Lower lobe of right lung (tissue), 2 donors: ENCODE results near the gene PHKA2. TPM values are rescaled to one million over a fixed set of nuclear protein-coding genes. Genes with fewer than 3 reads are reported as not detected.

Experiments used
- ATAC-seq, 2 donors: fragments of 200-7000 bp; cut with Tn5 transposase; one replicate each; pipeline ENCODE4 v1.9.1; 2020 to 2022; ENCODE audit warnings: mild to moderate bottlenecking in 2 of 2, moderate library complexity in 2 of 2
- DNase-seq: peaks from one replicate; pipeline ENCODE4 v3.0.0-alpha.2; 2020
- H3K27ac ChIP-seq: fragments of 200-600 bp; one replicate; pipeline ENCODE4 v1.8.0; 2022
- H3K27me3 ChIP-seq: fragments of 200-600 bp; one replicate; pipeline ENCODE4 v1.8.0; 2022; ENCODE audit warnings: low read depth
- H3K36me3 ChIP-seq: fragments of 200-600 bp; one replicate; pipeline ENCODE4 v1.8.0; 2022; ENCODE audit warnings: mild to moderate bottlenecking
- H3K4me1 ChIP-seq: fragments of 200-600 bp; one replicate; pipeline ENCODE4 v1.8.0; 2022
- H3K4me3 ChIP-seq: fragments of 200-600 bp; one replicate; pipeline ENCODE4 v1.8.0; 2022; ENCODE audit warnings: mild to moderate bottlenecking
- H3K9me3 ChIP-seq: fragments of 200-600 bp; one replicate; pipeline ENCODE4 v1.8.0; 2022
- intact Hi-C: fragments of 100-400 bp; cut with DNase I; formaldehyde crosslinking; loops from one replicate; pipeline ENCODE4 v1.11.0; 2022
- total RNA-seq: library from RNA; stranded (reverse); fragmentation: NEBNext Ultra II Directional; extraction: Animal tissue kit (Norgen Biotek cat#: 25700); gene quantifications from one replicate; pipeline ENCODE4 v1.2.1, GENCODE V29; 2021
- TF ChIP-seq, protein P1 (sequence below): fragments of 200-600 bp; IDR thresholded peaks from one replicate; pipeline ENCODE4 v1.8.0; 2022; ENCODE audit warnings: antibody characterized with exemption, mild to moderate bottlenecking
- donor health status: DM: no; HTN: yes; CAD: no; lungs with severe emphysema.

Gene PHKA2
- total RNA-seq, 1 donor from 2014 or later, result 27.5 TPM

DNA sequence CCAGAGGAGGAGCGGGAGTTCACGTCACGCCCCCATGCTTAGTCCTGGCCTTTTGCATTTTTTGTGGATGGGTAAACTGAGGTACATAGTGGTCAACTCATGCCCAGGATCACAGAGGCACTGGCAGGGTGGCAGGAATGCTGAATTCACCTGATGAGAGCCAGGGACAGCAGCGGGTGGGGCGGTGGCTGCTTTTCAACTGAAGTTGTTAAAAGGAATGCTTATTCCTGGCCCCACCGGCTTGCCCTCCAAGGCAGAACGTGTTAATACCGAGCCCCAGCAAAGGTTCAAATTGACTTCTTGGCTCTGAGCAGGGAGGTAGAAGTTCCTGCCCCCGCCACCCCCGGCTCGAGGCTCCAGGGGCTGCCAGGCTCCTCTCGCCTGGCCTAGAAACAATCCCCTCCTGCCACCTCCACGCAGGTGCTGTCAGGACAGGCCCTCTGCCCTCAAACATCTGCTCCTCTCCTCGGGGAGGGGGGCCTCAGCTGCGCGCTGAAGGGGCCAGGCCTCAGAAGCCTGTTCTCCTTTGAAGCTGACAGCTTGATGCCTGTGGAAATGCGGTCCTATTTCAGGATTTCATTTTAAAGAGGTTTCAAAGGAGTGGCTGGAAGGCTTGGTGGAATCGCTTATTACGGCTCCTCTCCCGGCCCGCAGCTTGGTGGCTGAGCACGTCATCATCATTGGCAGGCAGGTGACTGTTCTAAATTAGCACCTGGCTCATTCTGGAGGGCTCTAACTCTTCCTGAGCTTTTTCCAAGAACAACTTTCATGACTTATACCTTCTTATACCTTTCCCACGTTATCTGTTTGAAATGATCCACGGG, 93.0 kb downstream of the PHKA2 start:
- no peak for ATAC-seq
- no peaks in the 10 kb centered on the region for H3K9me3 ChIP-seq
- DNase-seq, result no peak
- TF ChIP-seq, protein P1, sequence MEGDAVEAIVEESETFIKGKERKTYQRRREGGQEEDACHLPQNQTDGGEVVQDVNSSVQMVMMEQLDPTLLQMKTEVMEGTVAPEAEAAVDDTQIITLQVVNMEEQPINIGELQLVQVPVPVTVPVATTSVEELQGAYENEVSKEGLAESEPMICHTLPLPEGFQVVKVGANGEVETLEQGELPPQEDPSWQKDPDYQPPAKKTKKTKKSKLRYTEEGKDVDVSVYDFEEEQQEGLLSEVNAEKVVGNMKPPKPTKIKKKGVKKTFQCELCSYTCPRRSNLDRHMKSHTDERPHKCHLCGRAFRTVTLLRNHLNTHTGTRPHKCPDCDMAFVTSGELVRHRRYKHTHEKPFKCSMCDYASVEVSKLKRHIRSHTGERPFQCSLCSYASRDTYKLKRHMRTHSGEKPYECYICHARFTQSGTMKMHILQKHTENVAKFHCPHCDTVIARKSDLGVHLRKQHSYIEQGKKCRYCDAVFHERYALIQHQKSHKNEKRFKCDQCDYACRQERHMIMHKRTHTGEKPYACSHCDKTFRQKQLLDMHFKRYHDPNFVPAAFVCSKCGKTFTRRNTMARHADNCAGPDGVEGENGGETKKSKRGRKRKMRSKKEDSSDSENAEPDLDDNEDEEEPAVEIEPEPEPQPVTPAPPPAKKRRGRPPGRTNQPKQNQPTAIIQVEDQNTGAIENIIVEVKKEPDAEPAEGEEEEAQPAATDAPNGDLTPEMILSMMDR, result no peak
- H3K27me3 ChIP-seq, result no peaks in the 10 kb centered on the region
- H3K27ac ChIP-seq, result no peak overlapping the region
- peaks cover 12% of the 10 kb centered on the region for H3K4me1 ChIP-seq
- no peaks in the 10 kb centered on the region for H3K36me3 ChIP-seq
- intact Hi-C loops, result no loop called here
- H3K4me3 ChIP-seq, result no peak overlapping the region

DNA sequence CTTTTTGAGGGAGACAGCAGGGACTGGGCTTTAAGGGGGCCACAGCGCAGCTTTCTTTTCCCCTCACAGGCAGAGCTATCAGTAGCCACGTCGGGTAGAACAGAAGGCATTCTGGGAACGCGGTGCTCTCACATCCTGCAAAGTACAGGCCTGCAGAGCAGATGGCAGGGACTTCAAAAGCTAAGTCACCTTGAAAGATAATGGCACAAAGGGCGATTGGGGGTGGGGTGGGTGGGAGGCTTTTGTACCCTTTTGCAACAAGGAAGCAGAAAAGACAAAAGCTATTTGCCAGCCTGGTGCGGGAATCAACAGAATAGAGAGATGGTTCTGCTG, 93.9 kb downstream of the PHKA2 start:
- TF ChIP-seq, protein P1, result no peak
- DNase-seq (no peak), ATAC-seq (no peak)
- intact Hi-C loops, result no loop called here
- peaks cover 21% of the 10 kb centered on the region for H3K4me1 ChIP-seq
- no peaks in the 10 kb centered on the region for H3K36me3 ChIP-seq
- no peak overlapping the region for H3K4me3 ChIP-seq
- H3K27ac ChIP-seq, result no peak overlapping the region
- no peaks in the 10 kb centered on the region for H3K27me3 ChIP-seq
- H3K9me3 ChIP-seq, result no peaks in the 10 kb centered on the region

DNA sequence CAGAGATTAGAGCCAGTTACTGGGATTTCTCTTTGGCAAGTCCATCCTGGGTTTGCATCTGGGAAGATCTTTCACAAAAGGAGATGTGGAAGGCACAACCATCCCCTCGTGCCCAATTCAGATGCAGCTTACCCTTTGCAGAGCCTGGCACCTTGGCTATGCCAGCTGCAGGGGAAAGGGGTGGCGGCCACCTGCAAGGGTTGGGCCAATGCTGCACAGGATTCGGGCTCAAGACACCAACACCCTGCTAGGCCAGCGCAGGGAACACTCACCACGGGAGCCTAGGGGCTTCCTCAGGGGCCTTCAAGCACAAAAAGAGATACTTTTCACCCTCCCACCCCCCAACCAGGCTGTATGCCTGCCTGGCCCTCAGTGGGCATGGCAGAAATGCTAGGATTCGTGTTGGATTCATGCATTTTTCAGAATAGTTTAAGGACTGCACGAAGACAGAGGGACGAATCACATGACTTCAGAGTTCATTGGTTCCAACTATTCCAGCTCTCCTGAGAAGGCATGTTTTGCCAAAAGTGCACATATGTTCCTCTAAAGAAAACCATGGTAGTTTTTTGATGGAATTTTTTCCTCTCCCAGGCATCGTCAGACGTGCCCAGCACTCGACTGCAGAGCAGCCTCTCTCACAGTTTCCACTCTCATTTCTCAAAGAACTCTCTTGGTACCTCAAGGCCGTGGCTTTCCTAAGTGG, 94.4 kb downstream of the PHKA2 start:
- intact Hi-C loops, result no loop called here

DNA sequence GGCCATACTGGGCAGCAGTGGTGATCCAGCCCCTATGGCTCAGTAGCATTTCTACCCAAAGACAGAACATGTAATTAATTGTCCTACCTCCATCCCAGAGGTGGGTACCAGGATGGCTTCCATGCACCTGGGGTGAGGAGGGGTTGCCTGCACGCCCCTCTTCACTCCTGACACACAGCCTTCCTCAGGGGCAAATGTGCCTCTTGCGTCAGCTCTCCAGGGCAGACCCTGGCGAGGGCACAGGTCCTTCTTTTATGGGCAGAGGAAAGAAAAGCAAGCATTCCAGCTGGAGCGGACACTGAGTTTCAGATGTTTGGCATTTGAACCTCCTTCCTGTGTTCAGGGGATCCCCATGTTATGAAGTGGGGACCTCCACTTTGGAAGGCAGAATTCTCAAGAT, 95.6 kb downstream of the PHKA2 start:
- Histone ChIP-seq H3K36me3 (no peaks in the 10 kb centered on the region), H3K4me3 (no peak overlapping the region), H3K4me1 (peaks cover 25% of the 10 kb centered on the region), H3K27ac (peak overlapping the region; percentile 84), H3K9me3 (no peaks in the 10 kb centered on the region), H3K27me3 (no peaks in the 10 kb centered on the region)
- intact Hi-C loops, result no loop called here
- ATAC-seq, result no peak
- no peak for DNase-seq
- TF ChIP-seq, protein P1, result no peak

More for the DNA sequence above, 94.4 kb downstream of the PHKA2 start:
- Histone ChIP-seq H3K27ac (no peak overlapping the region), H3K27me3 (no peaks in the 10 kb centered on the region), H3K4me1 (peaks cover 25% of the 10 kb centered on the region), H3K9me3 (no peaks in the 10 kb centered on the region), H3K36me3 (no peaks in the 10 kb centered on the region), H3K4me3 (no peak overlapping the region)
- TF ChIP-seq, protein P1, result no peak
- no peak for DNase-seq
- ATAC-seq, result no peak

DNA sequence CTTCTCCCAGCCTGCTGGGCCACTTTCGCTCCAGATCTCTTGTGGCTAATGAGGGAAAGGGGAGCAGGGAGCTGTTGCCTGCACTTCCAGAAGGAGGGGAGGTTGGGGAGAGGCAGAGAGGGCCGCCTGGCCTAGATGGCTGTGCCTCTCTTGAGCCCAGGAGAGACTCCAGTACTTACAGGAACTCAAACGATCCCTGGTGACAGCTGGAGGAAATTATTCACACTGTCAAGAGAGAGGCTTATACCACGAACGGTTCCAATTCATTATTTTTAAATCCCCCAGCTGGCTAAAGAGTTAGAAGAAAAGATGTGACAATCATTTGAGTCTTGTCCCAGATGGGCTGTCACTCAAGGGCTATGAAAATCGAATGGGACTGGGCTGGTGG, 96.1 kb downstream of the PHKA2 start:
- TF ChIP-seq, protein P1, result no peak
- Histone ChIP-seq H3K4me3 (peak overlapping the region; percentile 50), H3K9me3 (no peaks in the 10 kb centered on the region), H3K27ac (peak overlapping the region; percentile 84), H3K4me1 (peaks cover 25% of the 10 kb centered on the region), H3K27me3 (no peaks in the 10 kb centered on the region), H3K36me3 (no peaks in the 10 kb centered on the region)
- DNase-seq (no peak), ATAC-seq (no peak)
- intact Hi-C loops, result no loop called here
